Measurements from ENCODE around the gene ZFP28.

Gene ZFP28

GRCh38 chr19:56596676-56597075 is 57.9 kb downstream of the ZFP28 start:
- no peak for DNase-seq

GRCh38 chr19:56597696-56598095 is 58.9 kb downstream of the ZFP28 start:
- DNase-seq, result no peak

GRCh38 chr19:56601375-56601774 is 62.6 kb downstream of the ZFP28 start:
- DNase-seq, result no peak

- no peak for DNase-seq
These were observed 65.1 kb downstream of the ZFP28 start for GRCh38 chr19:56603829-56604228.

All from DMS53 (cell line).